HT-29 (cell line): Measurements from ENCODE around the gene KDM3B. TPM values are rescaled to one million over a fixed set of nuclear protein-coding genes. Genes with fewer than 3 reads are reported as not detected.
A peak's percentile ranks its signal among the peaks of the same experiment; 100 is the strongest.
"Not testable (repeated sequence)": the region's sequence is repeated elsewhere in the genome, so short reads cannot be mapped to it uniquely, and the experiment has no call there.

ENCODE experiments used
- DNase-seq: peaks from one replicate; pipeline ENCODE4 v3.0.0-alpha.2; 2015; ENCODE audit warnings: low spot score
- total RNA-seq: library from RNA; depleted of rRNA; stranded (reverse); fragments of >200 nt; shearing (Covaris generic); gene quantifications from 2 replicates; pipeline ENCODE4 v1.2.3, GENCODE V29; 2014; rRNA removed

The KDM3B gene
- total RNA-seq, result 34.9 and 36.2 TPM in 2 replicates

GRCh38 chr5:138352071-138352721, at the start of gene KDM3B:
TSS of gene KDM3B (plus strand) at chr5:138352685. CDS start at chr5:138352796, 111 bp downstream.
- peak; percentile 94 for DNase-seq

- no peak for DNase-seq
Measured at GRCh38 chr5:138303372-138303771, 49.1 kb upstream of the KDM3B start.

GRCh38 chr5:138305797-138306196, 46.7 kb upstream of the KDM3B start:
- DNase-seq, result peak; percentile 12

- DNase-seq, result no peak
Measured at GRCh38 chr5:138315751-138316278, 36.7 kb upstream of the KDM3B start.

GRCh38 chr5:138316355-138316754, 36.1 kb upstream of the KDM3B start:
- DNase-seq, result no peak

- not testable (repeated sequence) for DNase-seq
Measured at GRCh38 chr5:138318211-138318610, 34.3 kb upstream of the KDM3B start.

GRCh38 chr5:138330813-138331448, 21.6 kb upstream of the KDM3B start:
- peak; percentile 43 for DNase-seq

- DNase-seq, result peak; percentile 98
Measured at GRCh38 chr5:138331449-138332368, 20.8 kb upstream of the KDM3B start, which contains the start of gene CDC25C. TSS of gene CDC25C (minus strand) at chr5:138331804. CDS start at chr5:138331180, 624 bp downstream.

- no peak for DNase-seq
Measured at GRCh38 chr5:138334867-138335447, 17.5 kb upstream of the KDM3B start.

- DNase-seq, result no peak
Measured at GRCh38 chr5:138336952-138337684, 15.4 kb upstream of the KDM3B start.

- peak; percentile 96 for DNase-seq
Measured at GRCh38 chr5:138337685-138338410, 14.6 kb upstream of the KDM3B start, which contains the start of gene FAM53C. TSS of gene FAM53C (plus strand) at chr5:138338266. CDS start at chr5:138341336, 3,070 bp downstream.

GRCh38 chr5:138338411-138339090, 13.9 kb upstream of the KDM3B start:
- DNase-seq, result no peak

- no peak for DNase-seq
Measured at GRCh38 chr5:138339091-138339456, 13.4 kb upstream of the KDM3B start.

GRCh38 chr5:138339464-138339863, 13.0 kb upstream of the KDM3B start:
- no peak for DNase-seq

- DNase-seq, result no peak
Measured at GRCh38 chr5:138340008-138340407, 12.5 kb upstream of the KDM3B start.

GRCh38 chr5:138344887-138345622, 7.4 kb upstream of the KDM3B start:
- no peak for DNase-seq

GRCh38 chr5:138346889-138347288, 5.6 kb upstream of the KDM3B start:
- DNase-seq, result no peak

GRCh38 chr5:138349852-138350562, 2.5 kb upstream of the KDM3B start:
- DNase-seq, result no peak
